Hepatocyte (in vitro differentiated cells): ENCODE data around the gene MAGEA11.
"Not testable (repeated sequence)": the region's sequence is repeated elsewhere in the genome, so short reads cannot be mapped to it uniquely, and the experiment has no call there.

ENCODE experiments used
- CTCF ChIP-seq: fragments of 200-600 bp; sonication (generic); IDR thresholded peaks from 2 replicates; pipeline ENCODE4 v1.5.1; 2016; ENCODE audit warnings: antibody characterized with exemption, mild to moderate bottlenecking; ENCODE audit not compliant: poor library complexity
- EZH2 ChIP-seq: fragments of 200-600 bp; sonication (generic); IDR thresholded peaks from 2 replicates; pipeline ENCODE4 v1.6.1; 2016; ENCODE audit warnings: antibody characterized with exemption, mild to moderate bottlenecking, borderline replicate concordance
- EZH2phosphoT487 ChIP-seq: fragments of 200-600 bp; sonication (generic); IDR thresholded peaks from one replicate; pipeline ENCODE4 v1.6.1; 2018; ENCODE audit warnings: antibody characterized with exemption, mild to moderate bottlenecking, low read depth, moderate library complexity; ENCODE audit not compliant: unreplicated experiment, severe bottlenecking

GRCh38 chrX:149727308-149727707, 15.4 kb downstream of the MAGEA11 start:
- not testable (repeated sequence) for TF ChIP-seq CTCF, EZH2phosphoT487, EZH2
